ENCODE data around the gene OXNAD1. TPM values are rescaled to one million over a fixed set of nuclear protein-coding genes. Genes with fewer than 3 reads are reported as not detected.

The OXNAD1 gene
- total and polyA plus RNA-seq, 5 donors from 2014 or later, result 31.1 to 109 (median 60.6) TPM

GRCh38 chr3:16229681-16230080 is 35.3 kb upstream of the OXNAD1 start:
- H3K4me1 Mint-ChIP-seq, result peaks cover 0 to 5% (median 0%) of the 10 kb centered on the region in 4 donors
- no peak overlapping the region for H3K4me3 Mint-ChIP-seq
- Histone ChIP-seq H3K9me3 (ENCODE audit: control insufficient read depth in 2 of 2, low read length in 2 of 2) (no peaks in the 10 kb centered on the region), H3K4me1 (ENCODE audit: control insufficient read depth, insufficient read depth, low read length, poor library complexity, severe bottlenecking) (no peaks in the 10 kb centered on the region), H3K27ac (ENCODE audit: insufficient read depth, low read length, poor library complexity, severe bottlenecking) (no peak overlapping the region), H3K27me3 (ENCODE audit: control insufficient read depth, insufficient read depth, low read length) (no peaks in the 10 kb centered on the region), H3K36me3 (ENCODE audit: control insufficient read depth, insufficient read depth, low read length) (no peaks in the 10 kb centered on the region), H3K4me3 (ENCODE audit: low read depth, low read length) (no peak overlapping the region)
- H3K9me3 Mint-ChIP-seq, result peaks cover 0 to 5% (median 0%) of the 10 kb centered on the region in 7 donors
- no peak for DNase-seq
- no peaks in the 10 kb centered on the region for H3K36me3 Mint-ChIP-seq
- peaks cover 23% of the 10 kb centered on the region for H3K27me3 Mint-ChIP-seq
- H3K27ac Mint-ChIP-seq, result no peak overlapping the region
- ATAC-seq (ENCODE audit: low read depth in 2 of 2), result no peak

- Mint-ChIP-seq H3K36me3 (no peaks in the 10 kb centered on the region), H3K4me3 (no peak overlapping the region), H3K4me1 (peaks cover 0 to 5% (median 0%) of the 10 kb centered on the region in 4 donors), H3K27ac (no peak overlapping the region), H3K9me3 (peaks cover 0 to 5% (median 0%) of the 10 kb centered on the region in 7 donors), H3K27me3 (peaks cover 27% of the 10 kb centered on the region)
- Histone ChIP-seq H3K4me1 (ENCODE audit: control insufficient read depth, insufficient read depth, low read length, poor library complexity, severe bottlenecking) (no peaks in the 10 kb centered on the region), H3K36me3 (ENCODE audit: control insufficient read depth, insufficient read depth, low read length) (no peaks in the 10 kb centered on the region), H3K27me3 (ENCODE audit: control insufficient read depth, insufficient read depth, low read length) (no peaks in the 10 kb centered on the region), H3K4me3 (ENCODE audit: low read depth, low read length) (no peak overlapping the region), H3K9me3 (ENCODE audit: control insufficient read depth in 2 of 2, low read length in 2 of 2) (no peaks in the 10 kb centered on the region), H3K27ac (ENCODE audit: insufficient read depth, low read length, poor library complexity, severe bottlenecking) (no peak overlapping the region)
- DNase-seq (no peak), ATAC-seq (ENCODE audit: low read depth in 2 of 2) (no peak)
Observed at GRCh38 chr3:16231983-16232382, 33.0 kb upstream of the OXNAD1 start.

GRCh38 chr3:16233806-16234205 is 31.2 kb upstream of the OXNAD1 start:
- Mint-ChIP-seq H3K4me3 (no peak overlapping the region), H3K27ac (no peak overlapping the region), H3K36me3 (no peaks in the 10 kb centered on the region), H3K9me3 (peaks cover 0 to 5% (median 0%) of the 10 kb centered on the region in 7 donors), H3K4me1 (peaks cover 0 to 5% (median 0%) of the 10 kb centered on the region in 4 donors), H3K27me3 (peaks cover 26% of the 10 kb centered on the region)
- no peak for DNase-seq
- Histone ChIP-seq H3K4me3 (ENCODE audit: low read depth, low read length) (no peak overlapping the region), H3K27ac (ENCODE audit: insufficient read depth, low read length, poor library complexity, severe bottlenecking) (no peak overlapping the region), H3K36me3 (ENCODE audit: control insufficient read depth, insufficient read depth, low read length) (no peaks in the 10 kb centered on the region), H3K27me3 (ENCODE audit: control insufficient read depth, insufficient read depth, low read length) (no peaks in the 10 kb centered on the region), H3K4me1 (ENCODE audit: control insufficient read depth, insufficient read depth, low read length, poor library complexity, severe bottlenecking) (no peaks in the 10 kb centered on the region), H3K9me3 (ENCODE audit: control insufficient read depth in 2 of 2, low read length in 2 of 2) (no peaks in the 10 kb centered on the region)
- no peak for ATAC-seq (ENCODE audit: low read depth in 2 of 2)

DNA sequence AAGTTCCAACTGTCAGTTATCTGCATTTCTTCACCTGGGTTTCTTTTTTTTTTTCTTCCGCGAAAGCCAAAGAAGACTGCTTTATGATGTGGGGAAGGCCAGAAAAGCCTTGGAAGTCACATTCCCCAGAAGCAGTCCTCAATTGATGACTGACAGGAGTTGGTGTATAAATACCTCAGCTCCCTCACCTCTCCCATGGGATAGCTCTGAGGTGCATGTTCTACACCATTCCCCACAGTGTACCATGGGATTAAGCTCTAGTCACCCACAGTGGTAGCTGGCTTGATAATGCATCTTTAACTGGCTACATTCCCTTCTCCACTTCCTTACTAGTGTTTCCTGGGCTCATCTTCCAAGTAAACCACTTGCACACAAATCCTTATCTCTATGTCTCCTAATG is 30.7 kb upstream of the OXNAD1 start:
- no peak overlapping the region for H3K27ac Mint-ChIP-seq
- no peaks in the 10 kb centered on the region for H3K4me1 ChIP-seq (ENCODE audit: control insufficient read depth, insufficient read depth, low read length, poor library complexity, severe bottlenecking)
- no peaks in the 10 kb centered on the region for H3K27me3 ChIP-seq (ENCODE audit: control insufficient read depth, insufficient read depth, low read length)
- H3K9me3 Mint-ChIP-seq, result peaks cover 0 to 5% (median 0%) of the 10 kb centered on the region in 7 donors
- H3K36me3 Mint-ChIP-seq, result no peaks in the 10 kb centered on the region
- peaks cover 0 to 5% (median 0%) of the 10 kb centered on the region in 4 donors for H3K4me1 Mint-ChIP-seq
- H3K4me3 Mint-ChIP-seq, result no peak overlapping the region
- no peak for DNase-seq
- H3K27ac ChIP-seq (ENCODE audit: insufficient read depth, low read length, poor library complexity, severe bottlenecking), result no peak overlapping the region
- no peaks in the 10 kb centered on the region for H3K36me3 ChIP-seq (ENCODE audit: control insufficient read depth, insufficient read depth, low read length)
- H3K9me3 ChIP-seq (ENCODE audit: control insufficient read depth in 2 of 2, low read length in 2 of 2), result no peaks in the 10 kb centered on the region
- H3K4me3 ChIP-seq (ENCODE audit: low read depth, low read length), result no peak overlapping the region
- H3K27me3 Mint-ChIP-seq, result peaks cover 23% of the 10 kb centered on the region
- no peak for ATAC-seq (ENCODE audit: low read depth in 2 of 2)

GRCh38 chr3:16236030-16236639 is 28.9 kb upstream of the OXNAD1 start:
- no peak overlapping the region for H3K27ac Mint-ChIP-seq
- H3K9me3 ChIP-seq (ENCODE audit: control insufficient read depth in 2 of 2, low read length in 2 of 2), result no peaks in the 10 kb centered on the region
- H3K27me3 Mint-ChIP-seq, result peaks cover 22% of the 10 kb centered on the region
- H3K36me3 Mint-ChIP-seq, result no peaks in the 10 kb centered on the region
- no peak for ATAC-seq (ENCODE audit: low read depth in 2 of 2)
- peaks cover 0 to under 1% (median 0%) of the 10 kb centered on the region in 7 donors for H3K9me3 Mint-ChIP-seq
- no peak overlapping the region for H3K27ac ChIP-seq (ENCODE audit: insufficient read depth, low read length, poor library complexity, severe bottlenecking)
- no peaks in the 10 kb centered on the region for H3K36me3 ChIP-seq (ENCODE audit: control insufficient read depth, insufficient read depth, low read length)
- H3K4me3 ChIP-seq (ENCODE audit: low read depth, low read length), result no peak overlapping the region
- DNase-seq, result no peak
- H3K4me3 Mint-ChIP-seq, result no peak overlapping the region
- H3K4me1 Mint-ChIP-seq, result peaks cover 0 to 5% (median 2%) of the 10 kb centered on the region in 4 donors
- no peaks in the 10 kb centered on the region for H3K27me3 ChIP-seq (ENCODE audit: control insufficient read depth, insufficient read depth, low read length)
- no peaks in the 10 kb centered on the region for H3K4me1 ChIP-seq (ENCODE audit: control insufficient read depth, insufficient read depth, low read length, poor library complexity, severe bottlenecking)

DNA sequence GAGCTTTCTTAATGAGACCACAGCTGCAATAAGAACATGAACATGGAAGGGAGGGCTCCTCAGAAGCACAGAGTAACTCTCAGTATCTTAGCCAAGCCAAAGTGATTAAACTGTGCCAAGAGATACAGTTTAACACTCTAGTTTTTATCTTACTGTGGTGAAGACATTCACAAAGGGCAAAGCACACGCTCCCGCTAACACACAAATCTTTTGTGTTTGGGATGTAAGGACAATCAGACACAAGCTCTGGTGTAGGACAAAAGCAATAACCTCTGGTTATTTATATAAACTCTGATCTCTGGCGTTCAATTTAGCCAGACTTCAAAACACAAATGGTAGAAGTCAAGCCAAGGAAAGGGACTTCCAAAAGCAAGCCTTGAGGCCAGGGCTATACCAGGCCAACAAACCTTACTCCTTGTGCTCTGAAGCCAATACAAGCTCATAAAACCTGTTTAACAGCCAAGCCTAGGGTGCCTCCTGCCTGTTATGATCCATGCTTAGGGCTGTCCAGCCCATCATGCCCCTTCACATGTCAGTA is 28.1 kb upstream of the OXNAD1 start:
- Histone ChIP-seq H3K9me3 (ENCODE audit: control insufficient read depth in 2 of 2, low read length in 2 of 2) (no peaks in the 10 kb centered on the region), H3K36me3 (ENCODE audit: control insufficient read depth, insufficient read depth, low read length) (no peaks in the 10 kb centered on the region), H3K4me1 (ENCODE audit: control insufficient read depth, insufficient read depth, low read length, poor library complexity, severe bottlenecking) (no peaks in the 10 kb centered on the region), H3K4me3 (ENCODE audit: low read depth, low read length) (no peak overlapping the region), H3K27me3 (ENCODE audit: control insufficient read depth, insufficient read depth, low read length) (no peaks in the 10 kb centered on the region), H3K27ac (ENCODE audit: insufficient read depth, low read length, poor library complexity, severe bottlenecking) (no peak overlapping the region)
- no peaks in the 10 kb centered on the region for H3K36me3 Mint-ChIP-seq
- H3K4me3 Mint-ChIP-seq, result no peak overlapping the region
- peaks cover 0 to 5% (median 2%) of the 10 kb centered on the region in 4 donors for H3K4me1 Mint-ChIP-seq
- no peak for DNase-seq
- no peak for ATAC-seq (ENCODE audit: low read depth in 2 of 2)
- H3K27ac Mint-ChIP-seq, result no peak overlapping the region
- H3K9me3 Mint-ChIP-seq, result no peaks in the 10 kb centered on the region
- peaks cover 16% of the 10 kb centered on the region for H3K27me3 Mint-ChIP-seq

GRCh38 chr3:16239086-16239770 is 25.8 kb upstream of the OXNAD1 start:
- Histone ChIP-seq H3K4me3 (ENCODE audit: low read depth, low read length) (no peak overlapping the region), H3K27ac (ENCODE audit: insufficient read depth, low read length, poor library complexity, severe bottlenecking) (no peak overlapping the region), H3K4me1 (ENCODE audit: control insufficient read depth, insufficient read depth, low read length, poor library complexity, severe bottlenecking) (no peaks in the 10 kb centered on the region), H3K36me3 (ENCODE audit: control insufficient read depth, insufficient read depth, low read length) (no peaks in the 10 kb centered on the region), H3K9me3 (ENCODE audit: control insufficient read depth in 2 of 2, low read length in 2 of 2) (no peaks in the 10 kb centered on the region), H3K27me3 (ENCODE audit: control insufficient read depth, insufficient read depth, low read length) (no peaks in the 10 kb centered on the region)
- ATAC-seq (ENCODE audit: low read depth in 2 of 2) (no peak), DNase-seq (no peak)
- Mint-ChIP-seq H3K4me1 (peaks cover 0 to 4% (median 2%) of the 10 kb centered on the region in 4 donors), H3K27me3 (peaks cover 13% of the 10 kb centered on the region), H3K27ac (no peak overlapping the region), H3K4me3 (no peak overlapping the region), H3K9me3 (no peaks in the 10 kb centered on the region), H3K36me3 (peaks cover 3% of the 10 kb centered on the region)

All from CD4-positive, CD25-positive, alpha-beta regulatory T cell (primary cell).